Right lung (tissue), 5 donors: Measurements from ENCODE around the gene STAMBP. TPM values are rescaled to one million over a fixed set of nuclear protein-coding genes. Genes with fewer than 3 reads are reported as not detected.
"Not testable (repeated sequence)": the region's sequence is repeated elsewhere in the genome, so short reads cannot be mapped to it uniquely, and the experiment has no call there.

Source experiments
- DNase-seq, 2 donors: peaks; one replicate each; pipeline ENCODE4 v3.0.0-alpha.2; 2013
- polyA plus RNA-seq, 5 donors: library from polyadenylated mRNA; unstranded; fragments of 120-200 nt; gene quantifications; one replicate each; pipeline versions ENCODE4 v1.2.1 to v1.2.3, GENCODE V29; 2013; ENCODE audit warnings: inconsistent platforms in 1 of 5, low replicate concordance in 1 of 5; ENCODE audit not compliant: insufficient read length in 5 of 5, insufficient read depth in 1 of 5

The STAMBP gene
- polyA plus RNA-seq, 5 donors: 48.0 to 59.2 (median 57.3) TPM

- DNase-seq: no peak
These were observed 56.6 kb downstream of the STAMBP start for GRCh38 chr2:73885406-73885805.

GRCh38 chr2:73886357-73886756 is 57.6 kb downstream of the STAMBP start:
- no peak for DNase-seq

GRCh38 chr2:73887596-73888353 is 59.0 kb downstream of the STAMBP start:
- DNase-seq: not testable (repeated sequence)

- DNase-seq: no peak
These were observed 59.6 kb downstream of the STAMBP start for GRCh38 chr2:73888388-73888787.

- DNase-seq: no peak
These were observed 60.4 kb downstream of the STAMBP start for GRCh38 chr2:73889206-73889605.

GRCh38 chr2:73890301-73891092 is 61.7 kb downstream of the STAMBP start:
- no peak for DNase-seq

GRCh38 chr2:73891276-73891901 is 62.6 kb downstream of the STAMBP start:
- DNase-seq: no peak

- DNase-seq: no peak
These were observed 64.0 kb downstream of the STAMBP start, which contains the start of gene ACTG2 for GRCh38 chr2:73892631-73893329. TSS of gene ACTG2 (plus strand) at chr2:73893008. CDS start at chr2:73901312, 8,304 bp downstream.

- DNase-seq: no peak
These were observed 65.2 kb downstream of the STAMBP start for GRCh38 chr2:73893764-73894474.

GRCh38 chr2:73894475-73894850 is 65.7 kb downstream of the STAMBP start:
- no peak for DNase-seq

GRCh38 chr2:73894877-73895276 is 66.1 kb downstream of the STAMBP start:
- no peak for DNase-seq

GRCh38 chr2:73895473-73895872 is 66.7 kb downstream of the STAMBP start:
- no peak for DNase-seq

GRCh38 chr2:73896362-73897239 is 67.8 kb downstream of the STAMBP start:
- DNase-seq: no peak

GRCh38 chr2:73897240-73897583 is 68.5 kb downstream of the STAMBP start:
- DNase-seq: no peak

- DNase-seq: no peak
These were observed 69.2 kb downstream of the STAMBP start for GRCh38 chr2:73897934-73898333.

- DNase-seq: no peak
These were observed 71.1 kb downstream of the STAMBP start for GRCh38 chr2:73899801-73900336.

GRCh38 chr2:73901143-73901542 is 72.4 kb downstream of the STAMBP start:
- DNase-seq: no peak

- no peak for DNase-seq
These were observed 73.5 kb downstream of the STAMBP start for GRCh38 chr2:73902284-73902683.

GRCh38 chr2:73903313-73903712 is 74.6 kb downstream of the STAMBP start:
- DNase-seq: no peak
